Endometrium (tissue), 2 donors: Measurements from ENCODE around the gene GTF3C5.
"Not testable (repeated sequence)": the region's sequence is repeated elsewhere in the genome, so short reads cannot be mapped to it uniquely, and the experiment has no call there.

Experiments
- FAIRE-seq: peaks from 2 replicates; lab custom pipeline; 2012; peaks lifted over from hg19 to GRCh38; lab: Jason Lieb, UNC
- donor health status: control.
- donor health status: control.

GTF3C5 gene

DNA sequence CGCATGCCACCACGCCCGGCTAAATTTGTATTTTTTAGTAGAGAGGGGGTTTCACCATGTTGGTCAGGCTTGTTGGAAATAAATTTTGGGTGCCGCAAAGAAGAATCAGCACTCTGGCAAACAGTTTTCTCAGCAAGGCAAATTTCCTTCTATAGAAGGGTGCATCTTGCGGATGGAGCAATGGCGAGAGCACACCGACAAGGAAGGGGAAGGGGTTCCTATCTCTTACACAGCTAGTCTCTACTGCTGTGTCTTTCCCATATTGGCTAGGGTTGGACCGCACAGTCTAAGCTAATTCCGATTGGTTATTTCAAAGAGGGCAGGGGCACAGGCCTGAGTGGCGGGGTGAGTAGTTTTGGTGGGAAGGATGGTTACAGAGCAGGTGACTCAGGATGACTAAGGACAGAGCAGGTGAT is 707 bp downstream of the GTF3C5 start:
- FAIRE-seq = no peak

- FAIRE-seq = no peak
These were observed 1.4 kb downstream of the GTF3C5 start for GRCh38 chr9:133032171-133032570.

DNA sequence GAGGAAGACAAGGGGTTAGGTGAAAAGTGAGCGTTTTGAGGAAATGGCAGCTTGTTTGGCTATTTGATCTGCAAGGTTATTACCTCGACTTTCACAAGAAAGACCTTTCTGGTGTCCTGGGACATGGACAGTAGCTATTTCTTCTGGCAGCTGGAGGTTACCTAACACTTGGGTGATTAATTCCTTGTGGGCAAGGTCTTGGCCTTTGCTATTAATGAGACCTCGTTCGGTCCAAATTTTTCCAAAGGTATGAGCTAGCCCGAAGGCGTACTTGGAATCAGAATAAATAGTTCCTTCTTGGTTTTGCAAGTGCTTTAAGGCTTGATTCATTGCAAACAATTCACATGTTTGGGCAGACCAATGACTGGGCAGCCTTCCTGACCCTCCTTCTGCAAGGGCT is 4.9 kb downstream of the GTF3C5 start:
- no peak for FAIRE-seq

- no peak for FAIRE-seq
These were observed 7.1 kb downstream of the GTF3C5 start for GRCh38 chr9:133037775-133038515.

- FAIRE-seq = not testable (repeated sequence)
These were observed 10.2 kb downstream of the GTF3C5 start for GRCh38 chr9:133040892-133041479.

- no peak for FAIRE-seq
These were observed 11.2 kb downstream of the GTF3C5 start for GRCh38 chr9:133041958-133042357.

DNA sequence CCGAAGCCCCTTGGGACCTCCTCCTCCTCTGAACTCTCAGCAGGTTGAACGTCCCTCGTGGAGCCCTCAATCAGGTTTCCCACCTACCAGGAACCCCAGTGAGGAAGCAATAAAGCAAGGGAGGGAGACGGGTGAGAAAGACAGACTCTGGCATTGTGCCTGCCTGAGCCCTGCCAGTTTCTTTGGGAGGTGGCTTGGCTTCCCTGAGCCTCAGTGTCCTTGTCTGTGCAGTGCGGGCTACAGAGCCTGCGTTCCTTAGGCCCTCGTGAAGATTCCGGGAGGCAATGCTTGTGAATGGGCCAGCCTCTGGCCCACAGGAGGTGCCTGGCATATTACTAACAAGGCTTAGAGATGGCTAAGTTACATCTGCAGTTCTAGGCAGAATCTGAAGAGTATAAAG is 11.9 kb downstream of the GTF3C5 start:
- no peak for FAIRE-seq

DNA sequence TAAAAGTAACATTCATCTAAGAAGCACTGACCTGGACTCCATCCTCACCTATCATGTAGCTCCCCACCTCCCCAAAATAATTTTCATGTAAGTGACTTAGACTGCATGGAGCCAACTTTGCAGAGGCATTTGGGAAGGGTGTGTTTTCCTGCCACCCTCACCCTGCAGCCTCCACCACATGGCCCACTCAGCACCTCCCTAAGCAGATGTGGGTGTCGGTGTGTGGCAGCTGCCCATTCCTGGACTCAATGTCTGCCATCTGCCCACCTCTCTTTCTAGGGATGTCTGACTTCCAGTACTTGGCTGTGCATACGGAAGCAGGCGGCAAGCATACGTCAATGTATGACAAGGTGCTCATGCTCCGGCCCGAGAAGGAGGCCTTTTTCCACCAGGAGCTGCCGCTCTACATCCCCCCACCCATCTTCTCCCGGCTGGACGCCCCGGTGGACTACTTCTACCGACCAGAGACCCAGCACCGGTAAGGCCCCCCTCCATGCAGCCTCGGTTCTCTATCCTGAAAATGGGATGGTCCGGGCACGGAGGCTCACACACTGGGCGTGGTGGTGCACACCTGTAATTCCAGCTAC is 12.7 kb downstream of the GTF3C5 start:
- FAIRE-seq = no peak

- no peak for FAIRE-seq
These were observed 13.3 kb downstream of the GTF3C5 start for GRCh38 chr9:133044125-133044524.

DNA sequence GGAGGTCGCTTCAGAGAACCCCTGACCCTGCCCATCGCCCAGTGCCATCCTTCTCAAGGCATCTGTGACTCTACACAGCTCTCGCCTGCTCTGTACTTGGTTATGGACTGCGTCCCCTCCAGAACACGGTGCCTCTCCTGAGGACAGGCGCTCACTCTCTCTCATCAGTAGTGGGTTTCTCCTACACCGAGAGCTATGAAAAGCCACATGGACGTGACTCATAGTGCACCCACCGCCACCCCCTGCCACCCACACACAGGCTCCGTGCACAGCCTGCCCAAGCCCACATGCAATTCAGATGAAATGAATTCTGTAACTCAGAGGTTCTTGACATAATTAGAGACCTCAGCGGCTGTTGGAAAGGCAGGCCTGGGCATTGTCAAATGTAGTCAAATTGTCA is 13.9 kb downstream of the GTF3C5 start:
- FAIRE-seq = no peak

GRCh38 chr9:133045132-133045531 is 14.3 kb downstream of the GTF3C5 start:
- FAIRE-seq = no peak

GRCh38 chr9:133046196-133046899 is 15.6 kb downstream of the GTF3C5 start:
- FAIRE-seq = no peak

DNA sequence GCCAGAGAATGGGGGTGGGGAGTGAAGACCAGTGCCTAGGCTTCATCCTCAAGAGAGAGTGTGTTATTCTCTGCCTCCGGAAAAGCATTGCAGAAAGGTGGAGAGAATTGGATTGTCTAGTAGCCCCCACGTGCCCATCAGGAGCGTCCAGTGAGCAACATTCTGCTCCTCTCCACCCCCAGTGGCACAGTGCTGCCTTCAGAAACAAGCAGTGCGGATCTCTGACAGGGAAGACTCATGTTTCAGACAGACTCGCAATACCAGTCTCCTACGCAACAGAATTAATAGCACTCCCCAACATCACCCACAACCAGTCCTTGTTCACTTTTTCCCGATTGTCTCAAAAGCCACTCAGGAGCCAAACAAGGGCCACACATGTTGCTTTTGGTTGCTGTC is 16.1 kb downstream of the GTF3C5 start:
- no peak for FAIRE-seq

GRCh38 chr9:133048595-133048994 is 17.8 kb downstream of the GTF3C5 start:
- no peak for FAIRE-seq

DNA sequence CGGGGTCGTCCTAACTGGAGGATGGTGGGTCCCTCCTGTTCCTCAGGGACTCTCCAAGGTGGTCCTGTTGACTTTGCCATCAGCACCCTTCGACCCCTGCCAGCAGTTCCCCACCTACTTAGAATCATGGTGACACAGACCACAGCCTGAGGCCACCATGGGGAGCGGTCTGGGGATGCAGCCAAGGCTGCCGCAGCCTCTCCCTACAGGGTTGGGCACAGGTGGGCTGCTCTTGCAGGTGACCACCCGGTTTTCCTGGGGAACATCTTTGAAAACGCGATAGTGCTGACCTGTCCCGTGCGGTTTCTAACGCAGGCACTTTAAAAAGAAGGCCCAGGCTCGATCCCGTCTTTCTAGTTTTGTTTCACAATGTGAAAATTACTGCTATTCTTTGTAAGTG is 18.2 kb downstream of the GTF3C5 start:
- no peak for FAIRE-seq

GRCh38 chr9:133050142-133050541 is 19.3 kb downstream of the GTF3C5 start:
- no peak for FAIRE-seq

- no peak for FAIRE-seq
These were observed 20.0 kb downstream of the GTF3C5 start for GRCh38 chr9:133050781-133051180.

GRCh38 chr9:133051281-133051900 is 20.6 kb downstream of the GTF3C5 start:
- FAIRE-seq = no peak

GRCh38 chr9:133051966-133052539 is 21.3 kb downstream of the GTF3C5 start:
- no peak for FAIRE-seq

- FAIRE-seq = no peak
These were observed 23.5 kb downstream of the GTF3C5 start for GRCh38 chr9:133054194-133054890.

GRCh38 chr9:133054966-133055365 is 24.2 kb downstream of the GTF3C5 start:
- no peak for FAIRE-seq
